ENCODE data around the gene ARL5C.
"Not testable (repeated sequence)": the region's sequence is repeated elsewhere in the genome, so short reads cannot be mapped to it uniquely, and the experiment has no call there.

The ARL5C gene

DNA sequence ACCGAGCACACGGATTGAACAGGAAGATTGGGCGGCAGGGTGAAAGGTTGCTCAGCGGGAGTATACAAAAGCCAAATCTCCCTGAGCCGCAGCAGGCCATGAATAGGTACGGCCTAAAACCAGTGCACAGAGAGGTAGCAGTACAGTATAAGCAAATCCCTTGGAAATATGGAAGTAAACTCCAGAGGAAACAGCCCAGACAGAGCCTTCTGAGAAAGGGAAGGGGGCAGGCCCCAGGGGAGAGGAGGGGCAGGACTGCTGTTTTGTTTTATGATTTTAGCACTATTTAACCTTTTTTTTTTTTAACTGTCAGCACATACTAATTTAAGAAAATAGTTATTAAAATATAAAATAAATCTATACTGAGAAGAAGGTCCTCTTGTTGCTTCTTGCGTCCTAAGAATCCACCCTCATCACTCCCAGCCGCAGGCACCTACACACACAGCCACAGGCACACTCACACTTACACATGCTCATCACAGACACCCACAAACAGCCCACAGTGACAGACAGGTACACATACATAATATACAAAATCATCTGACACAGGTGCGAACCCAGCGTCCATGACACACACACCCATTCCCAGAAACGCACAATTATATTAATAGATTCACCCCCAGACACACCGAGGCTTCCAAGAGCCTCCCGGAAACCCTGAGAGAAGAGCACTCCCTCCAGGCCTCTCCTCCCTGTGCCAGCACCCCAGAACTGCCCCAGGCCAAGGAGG, 27.4 kb downstream of the ARL5C start:
- DNase-seq = no peak

DNA sequence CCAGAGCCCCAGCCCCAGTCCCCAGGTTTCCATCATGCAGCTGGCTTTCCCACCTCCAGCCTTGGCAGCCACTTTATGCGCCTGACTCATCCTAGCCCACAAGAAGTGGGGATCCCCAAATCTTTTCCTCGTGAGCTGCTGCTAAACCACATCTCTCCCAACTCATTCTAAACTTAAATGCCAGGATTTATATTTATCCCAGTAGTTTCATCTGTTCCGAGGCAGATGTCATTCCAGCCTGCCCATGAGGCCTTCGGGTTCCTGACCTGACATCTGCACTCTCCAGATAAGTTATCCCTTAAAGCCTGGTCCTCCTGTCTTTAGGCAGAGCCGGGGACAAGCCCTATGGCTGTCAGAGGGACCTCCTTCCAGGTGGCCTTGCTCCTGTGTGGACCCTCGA, 31.1 kb downstream of the ARL5C start:
- DNase-seq = no peak

DNA sequence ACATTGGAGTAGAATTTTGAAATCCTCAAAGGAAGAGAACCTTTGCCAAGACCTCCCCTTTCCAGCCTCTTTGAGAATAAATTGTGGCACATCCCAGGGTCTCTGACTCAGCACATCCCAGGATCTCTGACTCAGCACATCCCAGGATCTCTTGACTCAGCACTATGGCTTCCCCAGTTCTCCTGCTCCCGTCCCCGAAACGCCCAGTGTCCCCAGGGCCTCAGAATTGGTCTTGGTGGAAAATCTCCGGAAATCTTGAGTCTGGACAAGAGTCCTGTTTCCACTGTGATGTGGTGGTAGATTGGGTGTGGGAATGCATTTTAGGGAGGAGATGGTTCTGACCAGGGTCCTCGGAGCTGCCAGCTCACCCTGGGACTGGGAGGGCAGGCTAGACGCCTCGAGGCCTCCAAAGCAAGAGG, 33.8 kb downstream of the ARL5C start:
- no peak for DNase-seq

DNA sequence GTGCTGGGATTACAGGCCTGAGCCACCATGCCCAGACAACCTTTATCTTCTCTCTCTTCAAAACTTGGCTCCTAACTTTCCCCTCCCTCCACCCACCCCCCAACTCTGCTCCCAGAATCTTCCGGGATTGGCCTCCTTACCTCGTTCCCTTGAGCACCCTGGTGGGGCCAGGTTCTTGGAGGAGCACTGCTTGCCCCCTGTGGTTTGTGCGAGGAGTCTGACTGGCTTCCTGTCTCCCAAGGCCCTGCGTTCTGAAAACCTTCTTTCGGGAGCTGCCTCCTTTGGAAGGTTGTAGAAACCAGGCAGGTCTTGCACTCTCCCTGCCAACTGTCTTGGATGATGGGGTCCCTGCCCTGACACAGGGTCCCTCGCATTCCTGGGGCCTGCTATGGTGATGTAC, 34.3 kb downstream of the ARL5C start:
- no peak for DNase-seq

DNA sequence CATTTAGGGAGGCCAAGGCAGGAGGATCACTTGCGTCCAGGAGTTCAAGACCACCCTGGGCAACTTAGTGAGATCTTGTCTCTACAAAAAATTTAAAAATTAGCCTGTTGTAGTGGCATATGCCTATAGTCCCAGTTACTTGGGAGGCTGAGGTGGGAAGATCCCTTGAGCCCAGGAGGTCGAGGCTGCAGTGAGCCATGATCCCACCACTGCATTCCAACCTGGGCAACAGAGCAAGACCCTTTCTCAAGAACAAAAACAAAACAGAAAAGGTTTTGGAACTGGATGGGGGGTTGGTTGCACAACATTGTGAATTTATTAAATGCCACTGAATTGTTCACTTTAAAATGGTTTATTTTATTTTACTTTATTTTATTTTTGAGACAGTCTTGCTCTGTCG, 35.8 kb downstream of the ARL5C start:
- DNase-seq = no peak

DNA sequence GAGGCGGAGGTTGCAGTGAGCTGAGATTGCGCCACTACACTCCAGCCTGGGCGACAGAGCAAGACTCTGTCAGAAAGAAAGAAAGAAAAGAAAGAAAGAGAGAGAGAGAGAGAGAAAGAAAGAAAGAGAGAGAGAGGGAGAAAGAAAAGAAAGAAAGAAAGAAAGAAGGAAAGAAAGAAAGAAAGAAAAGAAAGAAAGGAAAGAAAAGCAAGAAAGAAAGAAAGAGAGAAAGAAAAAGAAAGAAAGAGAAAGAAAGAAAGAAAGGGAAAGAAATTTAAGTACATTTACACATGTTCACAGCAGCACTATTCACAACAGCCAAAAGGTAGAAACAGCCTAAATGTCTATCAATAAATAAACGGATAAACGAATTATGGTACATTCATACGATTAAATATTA, 36.4 kb downstream of the ARL5C start:
- not testable (repeated sequence) for DNase-seq

DNA sequence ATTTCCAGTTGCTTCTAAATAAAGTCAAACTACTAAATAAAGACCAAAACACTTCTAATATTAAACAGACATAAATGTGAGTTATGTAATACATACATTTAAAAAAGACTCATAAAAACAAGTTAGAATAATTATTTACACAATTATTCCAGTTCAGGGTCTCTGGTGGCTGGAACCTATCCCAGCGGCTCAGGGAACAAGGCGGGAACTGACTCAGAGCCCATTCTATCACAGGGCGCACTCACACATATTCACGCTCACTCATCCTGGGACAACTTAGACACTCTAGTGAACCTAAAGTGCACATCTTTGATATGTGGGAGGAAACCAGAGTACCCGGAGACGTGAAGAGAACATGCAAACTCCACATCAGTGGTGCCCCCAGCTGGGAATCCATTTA, 39.5 kb downstream of the ARL5C start:
- DNase-seq = no peak

DNA sequence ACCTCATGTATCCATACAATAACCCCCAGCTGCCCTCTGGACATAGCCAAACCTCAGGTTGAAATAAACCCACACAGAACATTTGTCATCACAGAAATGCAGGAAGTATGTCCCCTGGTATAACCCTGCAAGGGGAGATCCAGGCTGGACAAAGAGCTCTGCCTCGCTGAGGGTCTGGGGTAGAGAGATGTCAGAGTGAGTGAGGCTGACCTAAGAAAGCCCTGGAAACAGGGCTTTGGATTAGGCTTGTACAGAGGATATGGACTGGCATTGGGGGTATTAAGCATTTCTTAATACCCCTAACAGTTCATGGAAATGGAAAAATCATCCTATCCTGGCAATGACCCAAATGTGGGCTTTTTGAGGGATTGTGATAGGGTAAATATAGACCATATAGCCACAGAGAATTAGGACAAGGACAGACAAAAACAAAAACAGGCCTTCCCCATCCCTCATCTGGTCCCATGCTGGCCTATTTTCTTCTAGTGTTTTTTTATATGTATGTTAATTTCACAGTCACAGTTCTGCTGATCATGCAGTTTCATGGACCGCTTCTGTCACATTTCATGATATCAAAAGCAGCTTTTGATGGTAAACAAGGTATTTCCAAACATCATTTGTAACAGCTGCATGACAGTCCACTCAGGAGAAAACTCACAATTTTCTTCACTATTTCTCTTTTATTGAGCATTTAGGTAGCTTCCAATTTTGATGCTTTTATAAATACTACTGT, 40.7 kb downstream of the ARL5C start:
- DNase-seq = no peak

DNA sequence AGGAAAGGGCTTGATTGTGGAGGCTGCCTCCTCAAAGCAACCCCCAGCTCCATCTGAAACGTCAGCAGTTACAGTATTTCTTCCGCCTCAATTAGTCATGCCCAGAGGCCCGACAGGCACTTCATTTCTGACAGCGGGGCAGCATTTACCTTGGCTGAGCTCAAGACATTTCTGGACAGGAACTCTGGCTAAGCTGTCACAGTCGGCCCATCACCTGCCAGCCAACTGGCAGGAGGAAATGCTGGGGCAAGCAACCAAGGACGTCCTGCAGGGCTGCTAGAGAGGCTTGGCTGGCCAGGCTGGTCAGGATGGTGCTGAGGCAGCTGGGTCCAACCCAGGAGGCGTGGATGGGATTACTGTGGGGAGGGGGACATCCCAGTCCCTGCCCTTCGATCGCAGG, 42.3 kb downstream of the ARL5C start:
- DNase-seq = no peak

DNA sequence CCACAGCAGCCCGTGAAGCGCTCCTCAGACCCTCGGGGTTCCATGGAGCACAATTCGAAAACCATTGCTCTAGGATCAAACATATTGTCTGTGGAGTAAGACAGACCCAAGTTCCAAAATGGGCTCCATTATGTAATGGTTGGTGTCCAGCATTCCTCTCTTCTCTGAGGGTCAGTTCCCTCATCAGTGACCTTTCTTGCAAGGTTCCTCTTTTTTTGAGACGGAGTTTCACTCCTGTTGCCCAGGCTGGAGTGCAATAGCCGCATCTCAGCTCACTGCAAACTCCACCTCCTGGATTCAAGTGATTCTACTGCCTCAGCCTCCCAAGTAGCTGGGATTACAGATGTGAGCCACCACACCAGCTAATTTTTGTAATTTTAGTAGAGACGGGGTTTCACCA, 43.0 kb downstream of the ARL5C start:
- no peak for DNase-seq

DNA sequence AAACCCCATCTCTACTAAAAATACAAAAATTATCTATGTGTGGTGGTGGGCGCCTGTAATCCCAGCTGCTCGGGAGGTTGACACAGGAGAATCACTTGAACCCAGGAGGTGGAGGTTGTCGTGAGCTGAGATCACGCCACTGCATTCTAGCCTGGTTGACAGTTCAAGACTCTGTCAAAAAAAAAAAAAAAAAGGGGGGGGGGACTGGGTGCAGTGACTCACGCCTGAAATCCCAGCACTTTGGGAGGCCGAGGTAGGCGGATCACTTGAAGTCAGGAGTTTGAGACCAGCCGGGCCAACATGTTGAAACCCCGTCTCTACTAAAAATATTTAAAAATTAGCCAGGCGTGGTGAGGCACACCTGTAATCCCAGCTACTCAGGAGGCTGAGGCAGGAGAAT, 44.0 kb downstream of the ARL5C start:
- DNase-seq = not testable (repeated sequence)

DNA sequence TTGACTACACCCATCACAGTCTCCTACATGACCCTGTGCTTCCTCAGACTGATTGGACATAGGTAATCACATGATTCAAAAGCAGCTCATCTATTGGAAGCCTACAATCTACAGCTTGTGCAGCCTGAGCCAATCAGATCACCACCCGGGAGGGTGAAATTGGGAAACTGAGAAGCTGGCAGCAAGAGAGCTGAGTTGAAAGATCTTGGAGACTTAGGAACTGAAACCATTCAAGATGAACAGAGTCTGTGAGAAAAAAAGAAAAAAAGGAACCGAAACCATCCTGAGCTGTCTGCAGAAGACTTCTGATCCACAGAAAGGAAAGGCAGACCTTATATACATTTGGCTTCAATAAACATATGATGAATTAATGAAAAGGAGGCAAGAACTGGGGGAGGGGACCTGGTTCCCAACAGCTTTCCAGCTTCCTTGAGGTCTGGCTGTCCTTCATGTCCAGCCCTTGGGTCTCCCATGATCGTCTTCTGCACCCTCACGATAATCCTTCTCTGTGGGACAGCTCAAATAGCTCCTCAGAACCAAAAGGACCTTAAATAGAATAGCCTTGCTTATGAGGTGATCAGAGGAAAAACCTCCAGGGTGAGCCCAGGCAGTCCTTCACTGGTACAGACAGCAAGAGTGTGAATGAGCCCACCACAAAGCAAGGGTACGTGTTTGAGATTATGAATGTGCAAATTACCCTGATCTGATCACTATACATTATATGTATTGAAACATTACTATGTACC, 47.1 kb downstream of the ARL5C start:
- DNase-seq = no peak

DNA sequence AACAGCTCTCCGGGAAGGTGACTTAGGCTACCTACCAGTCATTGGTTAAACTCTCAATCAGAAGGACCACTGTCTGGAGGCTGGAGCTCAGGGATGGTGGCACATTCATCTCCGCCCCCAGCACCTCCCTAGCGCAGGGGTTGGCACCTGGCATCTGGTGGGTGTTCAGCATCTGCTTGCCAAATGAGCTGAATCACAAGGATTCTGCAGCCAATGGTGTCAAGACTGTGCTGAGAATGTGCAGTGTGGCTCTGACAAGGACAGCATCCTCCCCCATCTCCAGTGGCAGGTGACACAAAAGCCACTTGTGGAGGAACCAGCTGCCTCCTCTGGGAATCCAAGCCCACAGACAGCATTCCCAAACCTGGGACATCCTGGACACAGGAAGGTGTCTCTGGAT, 49.7 kb downstream of the ARL5C start:
- no peak for DNase-seq

DNA sequence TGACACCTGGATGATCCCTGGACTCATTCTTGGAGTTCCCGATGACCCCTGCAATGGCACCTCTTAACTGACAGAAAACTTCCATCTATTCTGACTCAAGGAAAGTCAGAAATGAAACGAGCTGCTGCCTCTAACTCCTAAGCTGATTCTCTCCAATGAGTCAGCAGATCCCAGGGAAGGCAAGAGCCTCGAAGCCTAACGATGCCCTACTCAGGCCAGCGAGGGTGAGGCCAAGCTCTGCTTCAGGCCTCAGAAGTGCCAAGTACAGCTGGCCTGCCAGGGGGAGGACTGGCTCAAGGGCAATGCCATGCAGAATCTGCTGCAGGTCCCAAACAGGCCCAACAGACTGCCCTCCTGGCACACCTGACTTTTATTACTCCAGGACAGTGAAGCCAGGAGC, 50.8 kb downstream of the ARL5C start:
- no peak for DNase-seq

DNA sequence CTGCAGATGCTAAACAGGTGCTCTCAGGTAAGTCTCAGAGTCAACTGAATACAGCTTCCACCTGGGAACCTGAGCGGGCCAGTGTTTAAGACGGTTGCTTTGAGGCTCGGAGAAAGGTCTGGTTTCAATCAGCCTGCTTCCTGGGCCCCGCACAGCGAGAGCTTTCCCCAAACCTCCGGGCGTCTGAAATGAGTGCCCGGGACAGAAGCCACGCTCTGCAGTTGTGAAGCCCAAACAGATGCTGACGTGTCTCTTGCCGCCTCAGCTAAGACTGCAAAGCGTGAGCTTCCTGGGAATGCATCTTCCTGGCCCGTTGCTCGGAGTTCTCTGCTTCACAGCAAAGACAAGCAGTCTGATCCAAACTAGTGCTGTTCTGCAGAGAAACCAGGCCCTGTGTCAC, 51.2 kb downstream of the ARL5C start:
- no peak for DNase-seq

DNA sequence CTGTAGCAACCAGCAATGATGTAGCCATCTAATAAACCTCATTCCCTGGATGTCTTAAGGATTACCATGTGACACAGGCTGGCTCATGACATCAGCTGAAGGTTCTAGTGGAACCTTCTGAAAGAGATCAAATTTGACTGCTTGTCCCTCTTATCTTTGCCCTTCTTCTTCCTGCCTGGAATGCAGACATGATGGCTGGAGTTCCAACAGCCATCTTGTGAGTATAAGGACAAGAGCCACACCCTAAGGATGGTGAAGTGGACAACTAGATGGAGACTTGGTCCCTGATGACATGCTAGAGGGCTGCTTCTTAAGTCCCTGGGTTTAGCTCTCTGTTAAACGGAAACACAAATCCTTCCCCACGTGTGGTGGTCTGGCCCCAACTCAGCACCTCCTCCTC, 52.1 kb downstream of the ARL5C start:
- DNase-seq = no peak

DNA sequence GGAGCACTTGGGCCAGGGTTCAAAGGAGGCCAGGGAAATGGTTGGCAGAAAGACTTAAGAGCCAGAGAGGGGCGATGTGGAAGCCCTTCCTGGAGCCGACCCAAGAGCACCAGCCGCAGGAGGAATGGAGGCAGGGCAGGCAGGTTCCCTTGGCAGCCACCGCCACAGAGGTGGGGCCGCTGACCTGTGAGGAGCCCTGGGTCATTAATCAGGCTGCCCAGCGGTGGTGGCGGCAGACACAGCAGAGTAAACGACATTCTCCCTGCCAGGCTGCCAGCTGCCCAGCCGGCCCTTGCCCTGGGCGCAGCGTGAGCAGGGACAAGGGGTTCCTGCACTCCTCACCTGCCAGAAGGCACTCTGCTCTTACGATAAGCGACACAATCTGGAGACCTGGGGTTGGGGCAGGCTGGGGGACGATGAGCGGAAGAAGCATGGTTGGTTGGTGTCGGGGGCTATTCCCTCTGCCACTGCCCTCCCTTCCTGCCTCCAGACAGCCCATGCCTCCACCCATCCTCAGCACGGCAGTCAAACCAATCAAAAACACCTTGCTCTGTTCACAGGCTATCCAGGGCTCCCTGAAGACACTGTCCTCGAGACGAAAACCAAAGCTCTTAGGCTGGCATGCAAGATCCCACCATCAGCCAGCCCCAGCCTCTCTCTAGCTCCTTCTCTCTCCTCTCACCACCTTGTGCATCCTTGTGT, 55.4 kb downstream of the ARL5C start:
- no peak for DNase-seq

DNA sequence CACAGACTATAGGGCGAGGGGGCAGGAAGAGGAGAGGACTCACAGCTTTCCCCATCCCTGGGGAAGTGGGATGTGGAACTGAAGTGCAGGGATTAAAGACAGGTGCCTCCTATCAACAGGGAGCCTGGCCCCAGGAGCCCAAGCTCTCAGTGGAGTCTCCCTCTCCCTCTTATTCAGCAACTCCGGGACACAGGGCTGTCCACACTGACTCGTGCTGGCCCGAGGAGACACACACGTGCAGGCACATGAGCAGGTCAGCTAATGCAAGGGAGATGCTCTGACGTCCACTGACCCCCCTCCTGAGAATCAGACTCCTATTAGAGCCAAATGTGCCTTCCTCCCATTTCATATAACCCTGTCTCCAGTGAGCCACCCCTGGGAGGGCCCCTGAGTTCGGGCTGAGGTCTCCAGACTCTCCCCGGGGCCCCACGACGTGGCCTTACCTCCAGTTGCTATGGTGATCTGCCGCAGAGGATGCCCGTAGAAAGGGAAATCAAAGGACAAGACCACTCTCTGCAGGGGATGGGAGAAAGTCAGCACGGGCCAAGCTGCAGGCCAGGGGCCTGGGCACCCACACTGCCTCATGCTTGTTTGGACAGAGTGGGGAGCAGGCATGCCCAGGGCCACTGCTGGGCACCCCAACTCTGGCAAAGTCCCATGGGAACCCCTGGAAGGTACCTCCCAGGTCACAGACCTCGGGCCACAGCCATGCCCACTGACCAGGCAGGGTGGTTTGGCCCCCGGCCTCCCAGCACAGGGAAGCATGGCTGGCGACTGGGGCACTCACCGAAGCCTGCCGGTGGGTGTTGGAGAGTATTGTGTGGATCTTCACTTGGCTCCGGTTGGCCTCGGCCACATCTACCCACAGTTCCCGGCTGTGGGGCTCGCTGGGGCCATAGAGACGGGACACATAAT, 57.2 kb downstream of the ARL5C start:
- no peak for DNase-seq

DNA sequence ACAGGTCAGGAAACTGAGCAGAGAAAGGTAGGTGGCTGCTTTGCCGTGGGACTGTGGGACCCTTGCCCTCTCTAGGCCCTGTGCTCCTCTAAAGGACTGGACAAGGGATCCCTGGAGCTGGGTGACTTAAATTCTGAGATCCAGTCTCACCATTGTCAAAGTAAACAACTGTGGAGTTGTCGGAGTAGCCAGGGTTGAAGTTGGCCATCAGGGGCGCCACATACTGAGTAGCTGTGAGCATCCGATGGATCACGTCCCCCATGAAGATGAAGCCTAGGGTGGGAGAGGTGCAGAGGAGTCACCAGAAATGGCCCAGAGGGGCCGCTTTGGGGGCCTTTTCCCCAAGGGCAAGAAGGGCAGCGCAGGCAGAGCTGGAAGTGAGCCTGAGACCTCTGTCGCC, 58.0 kb downstream of the ARL5C start:
- DNase-seq = no peak

DNA sequence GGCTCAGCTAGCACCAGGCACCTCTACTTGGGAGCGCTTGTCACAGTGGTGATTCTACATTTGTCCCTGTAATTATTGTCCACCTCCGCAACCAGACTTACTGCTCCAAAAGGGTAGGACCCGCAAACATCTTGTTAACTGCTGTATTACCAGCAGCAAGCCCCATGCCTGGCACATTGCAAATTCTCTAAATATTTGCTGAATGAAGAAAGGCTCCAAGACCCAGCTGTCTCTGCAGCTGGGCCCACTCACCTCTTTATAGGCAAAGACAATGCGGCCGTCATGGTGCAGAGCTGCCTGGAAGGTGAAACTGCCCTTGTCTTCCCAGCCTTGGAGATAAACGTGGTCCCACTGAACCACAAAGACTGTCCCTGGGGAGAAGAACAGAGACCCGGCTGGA, 58.8 kb downstream of the ARL5C start:
- no peak for DNase-seq
